GM18511 (cell line): ENCODE measurements around the gene TBC1D13.
"Not testable (repeated sequence)": the region's sequence is repeated elsewhere in the genome, so short reads cannot be mapped to it uniquely, and the experiment has no call there.

ENCODE experiments used
- ATAC-seq: cut with Tn5 transposase; IDR thresholded peaks from one replicate; pipeline ENCODE4 v1.9.1; 2021; ENCODE audit warnings: mild to moderate bottlenecking, moderate library complexity; ENCODE audit not compliant: unreplicated experiment

Gene TBC1D13

DNA sequence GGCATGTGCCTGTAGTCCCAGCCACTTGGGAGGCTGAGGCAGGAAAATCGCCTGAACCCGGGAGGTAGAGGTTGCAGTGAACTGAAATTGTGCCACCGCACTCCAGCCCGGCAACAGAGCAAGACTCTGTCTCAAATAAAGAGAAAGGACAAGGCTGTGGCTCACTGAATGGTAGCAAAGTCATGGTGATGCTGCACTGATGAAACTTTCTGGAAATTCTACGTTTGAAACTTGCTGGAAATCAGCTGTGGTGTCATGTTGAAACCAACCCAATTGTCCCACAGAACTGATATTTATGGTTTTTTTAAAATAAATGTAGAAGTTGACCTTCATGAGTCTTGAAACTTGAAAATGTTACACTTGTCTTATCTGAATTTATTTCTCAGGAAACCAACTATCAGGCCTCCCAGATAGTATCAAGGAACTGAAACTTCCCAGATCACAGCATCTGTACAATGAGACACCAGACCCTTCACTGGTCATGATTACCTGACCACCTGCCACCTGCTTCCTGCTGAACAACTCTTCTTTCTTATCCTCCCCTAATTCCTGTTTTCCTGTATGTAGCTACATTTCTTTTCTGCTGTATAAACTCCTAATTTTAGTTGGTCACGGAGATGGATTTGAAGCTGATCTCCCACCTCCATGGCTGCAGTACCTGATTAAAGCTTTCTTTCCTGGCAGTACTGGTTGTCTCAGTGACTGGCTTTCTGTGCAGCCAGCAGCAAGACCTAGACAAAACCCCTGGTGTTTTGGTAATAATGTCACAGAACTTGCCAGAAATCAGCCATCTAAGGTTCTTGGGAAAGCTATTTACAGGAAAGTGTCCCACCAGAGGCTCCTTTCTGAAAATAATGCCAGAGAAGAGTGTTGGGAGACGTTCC lies 5.6 kb upstream of the TBC1D13 start:
- ATAC-seq = no peak

DNA sequence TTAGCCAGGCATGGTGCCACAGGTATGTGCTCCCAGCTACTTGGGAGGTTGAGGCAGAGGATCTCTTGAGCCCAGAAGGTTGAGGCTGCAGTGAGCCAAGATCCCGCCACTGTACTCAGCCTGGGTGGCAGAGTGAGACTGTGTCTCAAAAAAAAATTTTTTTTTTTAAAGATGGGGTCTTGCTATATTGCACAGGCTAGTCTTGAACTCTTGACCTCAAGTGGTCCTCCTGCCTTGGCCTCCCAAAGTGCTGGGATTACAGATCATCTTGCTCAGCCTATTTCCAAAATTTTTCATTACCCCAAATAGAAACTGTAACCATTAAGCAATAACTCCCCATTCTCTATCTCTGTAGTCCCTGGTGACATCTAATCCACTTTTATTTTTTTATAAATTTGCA lies 4.4 kb upstream of the TBC1D13 start:
- no peak for ATAC-seq

DNA sequence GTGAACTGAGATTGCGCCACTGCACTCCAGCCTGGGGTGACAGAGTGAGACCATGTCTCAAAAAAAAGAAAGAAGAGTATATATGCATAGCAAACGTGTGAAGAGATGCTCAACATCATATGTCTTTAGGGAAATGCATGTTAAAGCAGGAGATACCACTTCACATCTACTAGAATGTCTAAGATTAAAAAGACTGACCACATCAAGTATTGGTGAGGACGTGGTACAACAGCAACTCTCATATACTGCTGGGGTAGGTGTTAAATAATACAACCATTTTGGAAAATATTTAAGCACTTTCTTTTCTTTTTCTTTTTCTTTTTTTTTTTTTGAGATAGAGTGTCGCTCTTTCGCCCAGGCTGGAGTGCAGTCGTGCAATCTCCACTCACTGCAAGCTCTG lies 1.6 kb upstream of the TBC1D13 start:
- no peak for ATAC-seq

DNA sequence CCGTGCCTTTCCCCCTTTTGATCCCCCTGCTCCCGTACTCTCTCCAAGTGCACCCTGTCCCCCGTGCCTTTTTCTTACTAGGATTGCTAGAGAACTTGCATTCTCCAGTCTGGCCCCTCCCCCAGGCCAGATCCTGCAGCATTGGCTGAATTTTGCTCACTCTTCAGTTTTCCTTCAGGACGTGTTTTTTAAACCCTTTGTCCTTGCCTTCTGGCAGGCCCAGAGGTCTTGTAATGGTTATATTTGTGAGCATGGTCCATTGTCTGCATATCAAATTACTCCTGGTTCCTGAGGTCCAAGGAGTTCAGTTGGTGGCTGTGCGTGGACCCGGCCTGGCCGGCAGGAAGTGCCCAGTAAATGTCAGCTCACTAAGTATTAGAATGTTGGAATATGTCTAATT lies 606 bp downstream of the TBC1D13 start:
- no peak for ATAC-seq

DNA sequence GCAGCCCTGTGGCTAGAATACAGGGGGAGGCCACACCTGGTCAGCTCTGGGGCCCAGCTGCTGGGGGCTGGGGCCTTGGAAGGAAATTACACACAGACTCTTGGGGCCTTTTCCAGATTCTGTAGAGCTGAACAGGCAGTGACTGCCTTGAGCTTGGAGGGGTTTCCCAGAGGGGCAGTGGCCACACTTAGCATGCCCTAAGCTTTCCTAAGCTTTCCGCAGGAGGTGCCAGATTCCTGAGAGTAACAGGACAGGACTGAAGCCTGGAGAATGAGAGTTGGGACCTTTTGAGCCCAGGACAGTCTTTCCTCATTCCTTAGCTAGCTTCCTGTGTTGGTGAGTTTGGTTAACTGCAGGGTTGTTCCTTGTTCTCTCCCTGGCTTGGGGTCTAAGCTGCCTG lies 1.4 kb downstream of the TBC1D13 start:
- ATAC-seq = no peak

DNA sequence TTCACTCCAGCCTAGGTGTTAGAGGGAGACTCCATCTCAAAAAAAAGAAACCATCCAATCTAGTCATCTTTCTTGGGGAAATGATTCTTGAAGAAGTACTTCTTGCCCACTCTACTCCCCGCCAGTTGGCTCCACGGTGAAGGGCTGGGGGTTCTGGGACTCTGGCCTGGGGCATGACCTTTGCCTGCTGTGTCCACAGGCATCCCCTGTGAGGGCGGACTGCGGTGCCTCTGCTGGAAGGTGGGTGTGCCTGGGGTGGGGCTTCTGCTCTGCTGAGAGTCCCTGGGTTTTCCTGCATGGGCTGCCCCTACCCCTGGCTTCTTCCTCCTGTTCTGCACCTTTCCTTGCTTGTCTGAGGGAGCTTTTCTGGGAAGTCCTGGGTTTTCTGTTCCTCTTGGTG lies 3.5 kb downstream of the TBC1D13 start:
- ATAC-seq = no peak

DNA sequence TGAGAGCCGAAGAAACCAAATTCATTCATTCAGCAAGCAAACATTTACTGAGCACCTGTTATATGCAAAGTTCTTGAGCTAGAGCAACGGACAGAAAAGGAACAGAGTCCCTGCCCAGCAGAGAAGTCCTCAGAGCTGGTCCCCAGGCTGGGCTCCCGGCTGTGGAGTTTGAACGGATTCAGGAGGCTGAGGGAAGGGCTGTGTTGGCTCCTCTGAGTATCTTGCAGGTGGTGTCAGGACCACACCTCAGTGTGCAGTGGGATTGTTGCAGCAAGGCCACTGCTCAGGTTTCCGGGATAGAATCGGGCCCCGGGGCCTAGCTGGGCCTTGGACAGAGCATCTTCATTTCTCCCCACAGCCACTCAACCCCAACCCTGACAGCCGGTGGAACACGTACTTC lies 5.1 kb downstream of the TBC1D13 start:
- ATAC-seq = no peak

DNA sequence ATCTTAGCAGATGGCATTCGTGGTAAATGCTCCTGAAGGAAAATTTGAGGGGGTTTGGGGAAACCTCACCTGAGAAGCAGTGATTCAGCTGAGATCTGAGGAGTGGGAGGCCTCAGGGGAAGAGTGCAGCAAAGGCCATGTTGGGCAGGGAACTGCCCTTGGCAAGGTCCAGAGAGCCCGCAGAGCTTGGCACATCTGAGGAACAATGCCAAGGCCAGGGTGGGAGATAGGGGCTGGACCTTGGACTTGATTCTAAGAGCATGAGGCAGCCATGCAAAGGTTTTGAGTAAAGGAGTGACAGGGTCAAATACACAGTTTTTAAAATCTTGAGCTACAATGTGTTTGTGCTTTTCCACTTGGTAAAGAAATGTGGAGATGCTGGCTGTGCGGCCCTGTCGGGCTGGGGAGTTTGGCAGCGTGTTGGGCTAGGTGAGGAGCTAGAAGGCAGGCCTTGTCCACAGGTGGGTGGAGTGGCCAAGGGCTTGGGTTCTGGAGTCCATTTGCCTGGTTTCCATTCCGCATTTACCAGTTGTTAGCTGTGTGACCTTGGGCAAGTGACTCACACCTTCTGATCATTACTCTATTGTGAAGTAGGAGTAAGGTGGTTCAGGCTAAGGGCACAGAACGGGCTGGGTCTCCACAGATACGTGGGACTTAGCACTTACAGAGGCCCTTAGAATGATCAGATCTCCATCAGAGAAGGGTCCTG lies 6.1 kb downstream of the TBC1D13 start:
- no peak for ATAC-seq

DNA sequence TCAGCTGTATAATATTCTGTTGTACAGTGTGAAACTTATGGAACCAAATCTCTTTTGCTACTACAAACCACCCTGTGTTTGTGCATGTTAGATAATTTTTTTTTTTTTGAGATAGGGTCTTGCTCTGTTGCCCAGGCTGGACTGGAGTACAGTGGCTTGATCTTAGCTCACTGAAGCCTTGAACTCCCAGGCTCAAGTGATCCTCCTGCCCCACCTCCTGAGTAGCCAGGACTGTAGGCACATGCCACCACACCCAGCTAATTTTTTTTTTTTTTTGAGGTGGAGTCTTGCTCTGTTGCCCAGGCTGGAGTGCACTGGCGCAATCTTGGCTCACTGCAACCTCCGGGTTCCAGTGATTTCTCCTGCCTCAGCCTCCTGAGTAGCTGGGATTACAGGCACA lies 7.9 kb downstream of the TBC1D13 start:
- ATAC-seq = not testable (repeated sequence)

DNA sequence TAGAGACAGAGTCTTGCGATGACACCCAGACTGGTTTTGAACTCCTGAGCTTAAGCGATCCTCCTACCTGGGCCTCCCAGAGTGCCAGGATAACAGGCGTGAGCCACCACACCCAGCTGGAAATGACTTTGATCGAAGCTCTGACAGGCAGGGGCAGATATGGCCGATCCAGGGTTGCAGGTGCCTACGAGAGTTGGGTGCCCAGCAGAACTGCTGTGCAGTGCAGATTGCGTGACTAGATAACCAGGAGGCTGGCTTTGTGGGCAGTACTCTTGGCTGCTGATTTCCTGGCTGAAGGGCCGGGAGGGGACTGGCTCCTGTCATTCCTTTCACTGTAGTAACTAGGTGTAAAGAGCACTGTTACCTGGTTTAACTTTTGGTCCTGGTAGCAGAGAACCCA lies 11.8 kb downstream of the TBC1D13 start:
- ATAC-seq = no peak

DNA sequence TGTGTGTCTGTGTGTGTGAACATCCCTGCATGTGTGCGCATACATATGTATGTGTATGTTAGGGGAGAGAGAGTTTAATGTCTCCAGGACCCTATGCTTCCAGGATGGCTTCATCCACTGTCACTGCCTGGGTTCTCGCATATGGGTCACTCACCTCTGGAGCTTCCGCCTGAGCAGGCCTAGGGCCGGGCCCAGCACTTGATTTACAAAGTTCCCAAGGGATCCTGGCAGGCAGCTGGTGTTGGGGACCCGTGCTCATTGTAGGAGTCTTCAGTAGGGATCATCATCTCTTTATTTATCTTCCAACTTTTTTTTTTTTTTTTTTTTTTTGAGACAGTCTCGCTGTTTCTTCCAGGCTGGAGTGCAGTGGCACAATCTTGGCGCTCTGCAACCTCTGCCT lies 13.0 kb downstream of the TBC1D13 start:
- ATAC-seq = no peak

DNA sequence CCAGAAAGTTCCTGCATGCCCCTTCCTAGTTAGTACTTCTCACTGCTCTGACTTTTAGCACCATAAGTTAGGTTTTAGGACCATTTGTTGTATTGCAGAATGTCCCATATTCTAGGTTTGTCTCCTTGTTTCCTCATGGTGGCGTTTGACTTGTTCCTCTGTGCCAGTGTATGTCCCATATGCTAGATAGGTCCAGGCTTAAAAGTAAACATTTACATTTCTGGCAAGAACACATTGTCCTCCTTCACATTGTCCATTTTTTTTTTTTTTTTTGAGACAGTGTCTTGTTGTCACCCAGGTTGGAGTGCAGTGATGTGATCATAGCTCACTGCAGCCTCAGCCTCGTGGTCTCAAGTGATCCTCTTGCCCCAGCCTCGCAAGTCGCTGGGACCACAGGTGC lies 15.4 kb downstream of the TBC1D13 start:
- no peak for ATAC-seq

DNA sequence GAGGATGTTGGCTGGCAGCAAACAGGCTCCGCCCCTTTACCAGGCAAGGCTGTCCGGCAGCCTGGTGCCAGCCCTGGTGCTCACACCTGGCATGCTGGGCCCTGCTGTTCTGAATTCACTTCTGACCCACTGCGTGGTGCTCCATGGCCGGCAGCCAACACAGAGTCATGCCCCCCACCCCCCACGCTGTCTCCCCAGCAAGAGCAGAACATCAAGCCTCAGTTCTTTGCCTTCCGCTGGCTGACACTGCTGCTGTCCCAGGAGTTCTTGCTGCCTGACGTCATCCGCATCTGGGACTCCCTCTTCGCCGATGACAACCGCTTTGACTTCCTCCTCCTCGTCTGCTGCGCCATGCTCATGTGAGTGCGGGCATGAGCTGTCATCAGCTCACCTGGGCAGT lies 18.6 kb downstream of the TBC1D13 start:
- ATAC-seq = no peak

DNA sequence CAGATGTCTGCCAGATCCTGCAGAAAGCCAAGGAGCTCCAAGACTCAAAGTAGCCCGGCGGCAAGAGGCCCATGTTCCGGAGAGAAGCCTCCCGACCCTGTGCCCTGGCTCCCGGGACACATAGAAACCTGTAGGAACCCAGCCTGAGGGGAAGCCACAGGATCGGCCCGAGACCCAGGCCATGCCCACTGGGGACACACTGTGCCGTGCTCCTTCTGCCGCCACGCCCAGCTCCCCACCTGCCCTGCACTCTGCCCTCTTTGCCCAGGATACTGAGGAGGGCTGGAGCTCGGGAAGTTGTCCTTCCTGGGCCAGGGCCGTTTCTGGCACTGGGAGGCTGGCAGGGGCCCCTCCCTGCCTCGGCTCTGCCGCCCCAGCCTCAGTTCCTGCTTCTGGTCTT lies 20.8 kb downstream of the TBC1D13 start:
- ATAC-seq = no peak

DNA sequence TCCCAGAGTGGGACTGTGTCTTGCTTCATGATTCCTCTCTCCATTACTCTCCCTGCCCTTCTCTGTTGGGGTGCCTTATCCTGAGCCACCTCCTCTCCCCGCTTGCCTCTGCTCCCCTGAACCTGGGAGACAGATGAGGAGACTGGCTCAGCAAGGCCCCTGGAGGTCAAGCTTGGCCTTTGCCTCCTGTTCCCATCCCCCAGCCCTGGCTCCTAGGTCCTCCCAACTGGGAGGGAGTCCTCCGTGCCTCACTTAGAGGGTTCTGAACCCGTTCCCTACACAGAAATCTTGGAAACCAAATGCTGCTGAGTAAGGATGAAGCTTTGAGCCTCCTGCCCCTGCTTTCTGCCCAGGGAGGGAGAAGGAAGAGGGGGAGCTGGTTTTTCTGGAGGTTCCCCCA lies 21.5 kb downstream of the TBC1D13 start:
- ATAC-seq = no peak

DNA sequence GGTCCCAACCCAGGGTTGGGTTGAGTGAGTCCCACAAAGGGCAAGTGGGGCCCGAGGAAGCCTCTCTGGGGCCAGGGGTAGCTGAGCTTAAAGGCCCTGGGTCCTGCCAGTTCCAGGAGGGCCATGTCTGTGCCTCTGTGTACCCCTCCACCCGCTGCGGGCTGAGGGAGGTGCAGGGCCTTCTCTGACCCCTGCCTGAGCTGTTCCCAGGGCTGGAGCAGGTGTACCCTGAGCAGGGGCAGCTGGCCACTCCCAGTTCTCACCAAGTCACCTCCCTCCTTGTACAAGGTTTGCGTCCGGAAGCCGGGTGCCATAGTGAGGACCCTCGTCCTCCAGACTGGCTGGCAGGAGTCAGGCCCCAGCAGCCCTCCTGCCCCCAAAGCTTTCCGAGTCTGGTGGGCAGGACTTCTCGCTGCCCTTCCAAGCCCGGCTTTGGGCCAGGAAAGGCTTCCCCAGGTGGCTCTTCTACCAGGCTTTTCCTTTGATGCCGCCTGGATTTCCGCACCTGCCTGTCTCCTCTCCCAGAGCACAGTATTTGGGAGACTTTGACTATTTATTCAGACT lies 22.1 kb downstream of the TBC1D13 start:
- ATAC-seq = no peak

DNA sequence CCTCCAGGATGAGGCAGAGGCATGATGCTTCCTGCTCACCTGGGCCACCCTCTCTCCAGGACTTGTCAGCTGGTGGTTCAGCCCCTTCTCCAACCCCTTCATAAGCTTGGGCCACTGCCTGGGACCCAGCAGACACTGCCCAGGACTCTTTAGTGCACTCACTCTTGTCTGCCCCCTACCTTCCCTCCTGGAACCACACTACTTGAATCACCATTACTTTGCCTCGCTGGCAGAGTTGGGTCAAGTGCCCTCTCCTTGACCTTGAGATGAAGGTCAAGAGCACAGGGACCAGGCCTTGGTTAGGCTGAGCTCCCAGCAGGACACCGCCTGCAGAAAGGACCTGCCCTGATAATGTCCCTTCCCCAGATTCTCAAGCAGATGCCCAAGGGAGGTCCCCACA lies 22.8 kb downstream of the TBC1D13 start:
- no peak for ATAC-seq

DNA sequence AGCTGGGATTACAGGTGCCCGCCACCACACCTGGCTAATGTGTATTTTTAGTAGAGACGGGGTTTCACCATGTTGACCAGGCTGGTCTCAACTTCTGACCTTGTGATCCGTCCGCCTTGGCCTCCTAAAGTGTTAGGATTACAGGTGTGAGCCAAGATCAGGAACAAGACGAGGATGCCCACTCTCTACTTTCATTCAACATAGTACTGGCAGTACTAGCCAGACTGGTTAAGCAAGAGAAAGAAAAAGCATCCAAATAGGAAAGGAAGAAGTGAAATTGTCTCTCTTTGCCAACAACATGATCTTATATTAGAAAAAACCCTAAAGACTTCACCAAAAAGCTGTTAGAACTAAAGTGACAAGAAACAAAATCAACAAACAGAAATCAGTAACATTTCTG lies 23.8 kb downstream of the TBC1D13 start:
- no peak for ATAC-seq

DNA sequence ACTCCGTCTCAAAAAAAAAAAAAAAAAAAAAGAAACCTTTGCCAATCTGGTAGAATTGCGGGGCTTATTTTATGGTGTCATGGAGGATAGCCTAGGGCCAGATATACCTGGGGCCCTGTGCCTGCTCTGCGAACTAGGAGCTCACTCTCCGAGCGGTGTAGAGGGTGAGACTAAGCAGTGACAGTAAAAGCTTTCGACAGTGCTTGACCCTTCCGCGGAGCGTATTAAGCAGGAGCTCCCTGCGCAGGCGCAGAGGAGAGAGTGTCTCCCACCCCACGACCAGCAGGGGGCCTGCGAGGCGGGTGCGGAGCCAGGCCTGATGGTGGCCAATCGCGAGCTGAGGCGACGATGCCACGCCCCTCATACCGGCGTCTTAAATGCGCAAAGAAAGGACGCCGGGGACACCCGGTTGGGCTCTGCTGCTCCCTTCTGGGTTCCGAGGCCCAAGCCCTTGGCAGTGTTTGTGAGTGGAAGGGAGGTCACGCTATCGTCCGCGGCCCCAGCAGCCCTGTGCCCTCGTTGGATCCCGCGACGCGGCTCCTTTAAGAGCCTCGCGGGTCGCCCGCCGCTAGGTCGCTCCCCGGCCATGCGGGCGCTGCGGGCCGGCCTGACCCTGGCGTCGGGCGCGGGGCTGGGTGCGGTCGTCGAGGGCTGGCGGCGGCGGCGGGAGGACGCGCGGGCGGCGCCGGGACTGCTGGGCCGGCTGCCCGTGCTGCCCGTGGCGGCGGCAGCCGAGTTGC lies 31.2 kb downstream of the TBC1D13 start, which contains the start of gene ENDOG:
Gene ENDOG (plus strand): TSS at position 402 of the 740 bp plus-strand sequence. CDS start 185 bp downstream, at position 587.
- peak; percentile 87 for ATAC-seq

DNA sequence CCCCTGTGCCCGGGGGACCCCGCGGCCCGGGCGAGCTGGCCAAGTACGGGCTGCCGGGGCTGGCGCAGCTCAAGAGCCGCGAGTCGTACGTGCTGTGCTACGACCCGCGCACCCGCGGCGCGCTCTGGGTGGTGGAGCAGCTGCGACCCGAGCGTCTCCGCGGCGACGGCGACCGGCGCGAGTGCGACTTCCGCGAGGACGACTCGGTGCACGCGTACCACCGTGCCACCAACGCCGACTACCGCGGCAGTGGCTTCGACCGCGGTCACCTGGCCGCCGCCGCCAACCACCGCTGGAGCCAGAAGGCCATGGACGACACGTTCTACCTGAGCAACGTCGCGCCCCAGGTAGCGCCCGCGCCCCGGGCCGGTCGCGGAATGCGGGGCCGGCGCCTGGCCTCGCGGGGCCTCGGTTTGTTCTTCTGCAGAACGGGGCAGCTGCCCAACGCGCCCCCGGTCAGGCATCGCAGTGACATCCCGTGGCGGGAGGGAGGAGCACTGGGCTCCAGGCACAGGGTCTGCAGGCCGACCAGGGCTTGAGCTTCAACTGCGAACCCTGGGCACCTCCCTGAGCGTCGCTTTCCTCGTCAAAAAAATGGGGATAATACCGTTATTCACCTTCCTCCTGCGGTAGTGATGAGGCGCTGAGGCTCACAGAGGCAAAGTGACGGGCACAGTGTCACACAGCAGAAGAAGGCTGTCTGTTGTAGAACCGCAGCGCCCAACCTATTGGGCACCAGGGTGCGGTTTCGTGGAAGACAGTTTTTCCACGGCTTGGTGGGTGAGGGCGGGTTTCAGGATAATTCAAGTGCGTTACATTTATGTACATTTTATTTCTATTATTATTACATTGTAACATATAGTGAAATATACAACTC lies 32.0 kb downstream of the TBC1D13 start:
- ATAC-seq = peak; percentile 38
